HuH-7 (cell line): ENCODE data around the gene PCNP.
"Not testable (repeated sequence)": the region's sequence is repeated elsewhere in the genome, so short reads cannot be mapped to it uniquely, and the experiment has no call there.

Experiments
- DNase-seq: peaks from one replicate; pipeline ENCODE4 v3.0.0; 2011; ENCODE audit warnings: low spot score

PCNP gene

DNA sequence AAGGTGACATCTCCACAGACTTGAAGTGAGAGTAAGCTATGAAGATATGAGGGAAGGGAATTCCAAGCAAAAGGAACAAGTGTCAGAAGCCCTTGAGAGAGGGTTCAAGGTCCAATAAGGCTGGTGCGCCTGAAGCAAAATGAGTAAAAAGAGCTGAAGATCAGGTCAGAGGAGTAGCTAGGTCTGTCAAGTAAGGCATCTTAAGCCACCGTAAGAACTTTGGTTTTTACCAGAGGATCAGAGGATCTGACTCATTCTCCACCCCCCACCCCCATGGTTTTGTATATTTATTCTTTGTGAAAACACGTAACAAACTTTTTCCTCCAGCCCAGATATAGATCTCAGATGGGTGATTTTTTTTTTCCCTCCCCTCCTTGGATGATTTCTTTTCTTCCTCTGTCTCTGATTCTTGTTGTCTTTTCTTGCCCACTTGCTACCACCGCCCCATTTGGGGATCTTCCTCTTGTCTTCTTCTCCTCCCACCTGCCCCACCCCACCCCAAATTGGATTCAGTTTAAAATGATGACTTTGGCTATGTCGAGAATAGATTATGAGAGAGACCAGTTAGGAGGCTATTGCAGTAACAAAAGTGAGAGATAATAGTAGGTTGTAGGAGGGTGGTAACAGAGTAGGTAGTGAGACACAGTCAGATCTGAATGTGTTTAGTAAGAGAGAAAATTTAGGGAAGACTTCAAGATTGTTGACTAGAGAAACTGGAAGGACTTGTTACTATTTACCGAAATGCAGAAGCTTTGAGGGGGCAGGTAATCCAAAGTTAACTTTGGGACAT, 6.3 kb upstream of the PCNP start:
- DNase-seq: no peak

DNA sequence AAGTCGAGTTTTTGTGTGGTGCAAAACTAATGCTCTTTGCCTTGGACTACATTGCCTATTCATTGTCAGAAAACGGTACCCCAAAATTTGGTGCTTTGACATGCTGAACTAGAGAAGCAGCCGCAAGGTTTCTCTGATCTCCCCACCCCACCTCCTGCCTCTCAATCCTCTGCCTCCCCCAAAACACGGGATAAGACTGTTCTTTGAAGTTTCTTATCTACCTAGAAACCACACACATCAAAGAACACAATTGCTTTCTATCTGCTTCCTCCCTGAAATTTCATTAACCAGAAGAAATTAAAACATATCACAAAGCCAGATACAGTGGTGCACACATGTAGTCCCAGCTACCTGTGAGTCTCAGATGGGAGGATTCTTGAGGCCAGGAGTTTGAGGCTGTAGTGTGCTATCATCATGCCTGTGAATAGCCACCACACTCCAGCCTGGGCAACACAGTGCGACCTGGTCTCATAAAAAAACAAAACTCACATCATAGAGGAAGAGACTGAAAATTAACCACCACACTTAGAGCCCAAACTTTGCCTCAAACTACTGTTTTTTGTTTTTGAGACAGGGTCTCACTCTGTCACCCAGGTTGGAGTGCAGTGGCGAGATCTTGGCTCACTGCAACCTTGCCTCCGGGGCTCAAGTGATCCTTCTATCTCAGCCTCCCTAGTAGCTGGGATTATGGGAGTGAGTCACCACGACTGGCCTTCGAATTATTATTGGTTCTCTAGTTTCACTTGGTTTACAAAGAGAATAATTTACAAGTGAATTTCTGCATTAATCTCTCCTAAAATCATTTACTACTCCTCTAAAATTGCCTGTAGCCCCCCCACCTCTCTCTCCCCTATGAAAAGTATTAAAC, 2.7 kb upstream of the PCNP start:
- DNase-seq: no peak

DNA sequence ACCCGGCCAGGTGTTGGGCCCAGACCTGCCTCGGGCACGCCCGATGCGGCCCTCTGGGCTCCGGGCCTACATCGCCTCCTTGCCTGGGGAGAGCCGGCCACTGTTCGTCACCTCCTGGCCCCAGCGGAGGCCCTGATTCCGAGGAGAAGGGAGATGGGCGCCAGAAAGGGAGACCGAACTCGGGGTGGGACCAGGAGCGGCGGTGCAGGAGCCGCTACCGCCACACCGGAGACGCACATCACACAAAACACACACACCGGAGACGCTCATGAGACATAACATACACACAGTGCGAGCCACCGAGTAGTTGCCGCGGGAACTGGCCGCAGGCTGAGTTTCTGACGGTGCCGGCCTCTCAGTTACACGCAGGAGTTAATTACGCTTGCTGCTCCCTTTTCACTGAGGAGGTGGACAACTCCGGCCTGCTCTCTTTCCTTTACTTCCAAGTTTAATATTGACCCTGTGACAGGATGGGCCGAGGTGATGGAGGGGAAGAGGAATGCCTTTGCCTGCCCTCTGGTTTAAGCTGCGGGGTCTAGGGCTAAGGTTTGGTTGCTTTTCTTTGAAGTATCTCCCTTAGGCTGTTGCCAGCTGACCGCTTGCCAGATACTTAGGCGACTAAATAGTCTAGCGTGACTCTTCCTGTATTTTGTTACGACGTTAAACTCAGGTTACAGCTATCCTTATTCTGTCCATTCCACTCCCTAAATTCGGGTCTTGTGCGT, 570 bp downstream of the PCNP start:
- peak; percentile 55 for DNase-seq

DNA sequence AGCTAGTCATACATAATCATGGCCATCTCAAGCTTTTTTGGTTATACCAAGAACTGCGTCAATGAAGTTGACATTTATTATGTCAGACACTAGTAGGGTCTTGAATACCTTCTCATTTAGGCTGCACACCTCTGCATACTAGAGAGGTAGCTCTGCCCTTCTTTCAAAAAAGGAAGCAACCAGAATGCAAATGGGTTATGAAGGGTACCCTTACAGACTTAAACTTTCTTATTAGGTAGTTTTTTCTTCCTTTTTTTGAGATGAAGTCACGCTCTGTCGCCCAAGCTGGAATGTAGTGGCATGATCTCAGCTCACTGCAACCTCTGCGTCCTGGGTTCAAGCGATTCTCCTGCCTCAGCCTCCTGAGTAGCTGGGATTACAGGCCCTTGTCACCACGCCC, 3.3 kb downstream of the PCNP start:
- DNase-seq: no peak

DNA sequence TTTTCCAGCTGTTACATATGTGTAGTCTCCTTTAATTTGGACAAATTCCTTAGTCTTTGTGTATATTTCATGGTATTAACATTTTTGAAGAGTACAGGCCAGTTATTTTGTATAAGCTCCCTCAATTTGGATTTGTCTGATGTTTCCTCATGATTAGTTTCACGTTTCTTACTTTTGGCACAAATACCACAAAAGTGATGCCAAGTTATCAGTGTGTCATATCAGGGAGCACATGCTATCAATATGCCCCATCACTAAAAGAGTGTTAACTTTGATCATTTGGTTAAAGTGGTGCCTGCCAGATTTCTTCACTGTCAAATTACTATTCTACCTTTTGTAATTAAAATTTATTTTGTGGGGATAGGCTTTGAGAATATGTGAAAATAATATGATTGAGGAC, 14.6 kb downstream of the PCNP start:
- no peak for DNase-seq

DNA sequence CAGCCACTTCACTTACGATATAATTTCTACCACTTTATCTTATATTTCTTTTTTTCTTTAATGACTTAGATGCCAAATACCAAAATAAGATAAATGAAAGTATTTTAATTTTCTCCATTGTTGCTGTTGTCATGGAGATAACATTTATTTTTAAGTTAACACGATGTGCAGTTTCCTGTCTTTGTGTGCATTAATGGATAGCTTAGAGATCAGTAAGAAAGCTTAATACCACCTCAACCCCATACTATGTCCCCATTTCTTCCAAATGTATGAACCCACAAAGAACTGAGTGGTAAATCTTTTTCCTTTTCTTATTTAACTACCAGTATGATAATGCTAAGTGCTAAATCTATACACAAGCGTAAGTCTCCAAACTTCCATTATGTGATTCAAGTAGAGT, 17.1 kb downstream of the PCNP start:
- DNase-seq: no peak

DNA sequence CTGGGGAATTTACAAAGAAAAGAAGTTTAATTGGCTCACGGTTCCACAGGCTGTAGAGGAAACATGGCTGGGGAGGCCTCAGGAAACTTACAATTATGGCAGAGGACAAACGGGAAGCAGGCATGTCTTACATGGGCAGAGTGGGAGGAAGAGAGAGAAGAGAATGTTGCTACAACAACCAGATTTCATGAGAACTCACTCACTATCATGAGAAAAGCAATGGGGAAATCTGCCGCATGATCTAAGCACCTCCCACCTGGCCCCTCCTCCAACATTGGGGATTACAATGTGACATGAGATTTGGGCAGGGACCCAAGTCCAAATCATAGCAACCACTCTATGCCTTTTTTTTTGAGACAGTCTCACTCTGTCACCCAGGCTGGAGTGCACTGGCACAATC, 28.8 kb downstream of the PCNP start:
- DNase-seq: no peak

DNA sequence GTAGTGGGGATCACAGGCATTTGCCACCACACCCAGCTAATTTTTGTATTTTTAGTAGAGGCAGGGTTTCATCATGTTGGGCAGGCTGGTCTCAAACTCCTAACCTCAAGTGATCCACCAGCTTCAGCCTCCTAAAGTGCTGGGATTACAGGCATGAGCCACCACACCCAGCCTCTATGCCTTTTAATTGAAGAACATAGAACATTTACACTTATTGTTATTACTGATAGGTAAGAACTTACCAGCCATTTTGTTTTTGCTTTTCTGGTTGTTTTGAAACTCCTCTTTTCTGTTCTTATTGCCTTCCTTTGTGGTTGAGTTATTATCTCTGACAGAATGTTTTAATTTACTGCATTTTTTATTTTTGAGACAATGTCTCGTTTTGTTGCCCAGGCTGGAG, 29.2 kb downstream of the PCNP start:
- DNase-seq: no peak

DNA sequence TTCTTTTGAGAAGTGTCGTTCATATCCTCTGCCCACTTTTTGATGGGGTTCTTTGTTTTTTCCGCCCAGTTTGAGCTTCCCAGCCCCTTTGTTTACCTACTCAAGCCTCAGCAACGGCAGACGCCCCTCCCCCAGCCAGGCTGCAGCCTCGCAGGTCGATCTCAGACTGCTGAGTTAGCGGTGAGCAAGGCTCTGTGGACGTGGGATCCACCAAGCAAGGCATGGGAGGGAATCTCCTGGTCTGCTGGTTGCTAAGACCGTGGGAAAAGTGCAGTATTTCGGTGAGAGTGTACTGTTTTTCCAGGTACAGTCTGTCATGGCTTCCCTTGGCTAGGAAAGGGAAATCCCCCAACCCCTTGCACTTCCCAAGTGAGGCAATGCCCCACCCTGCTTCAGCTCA, 31.4 kb downstream of the PCNP start:
- not testable (repeated sequence) for DNase-seq

DNA sequence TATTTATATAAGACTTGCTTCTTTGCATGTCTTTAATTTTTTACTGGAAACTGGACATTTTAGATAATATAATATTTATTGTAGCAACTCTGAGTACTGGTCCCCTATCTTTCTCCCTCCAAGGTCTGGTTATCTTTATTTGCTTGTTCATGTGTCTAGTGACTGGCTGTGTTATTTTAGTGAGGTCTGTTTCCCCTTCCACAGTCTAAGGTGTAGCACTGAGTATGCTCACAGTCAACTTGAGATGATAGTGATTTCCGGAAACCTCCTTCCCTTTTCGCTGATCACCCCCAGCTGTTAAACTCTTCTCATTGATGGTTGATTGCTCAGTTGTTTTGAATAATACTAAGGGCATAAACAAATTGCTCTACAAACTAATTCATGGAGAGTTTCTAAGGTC, 37.0 kb downstream of the PCNP start:
- DNase-seq: no peak

DNA sequence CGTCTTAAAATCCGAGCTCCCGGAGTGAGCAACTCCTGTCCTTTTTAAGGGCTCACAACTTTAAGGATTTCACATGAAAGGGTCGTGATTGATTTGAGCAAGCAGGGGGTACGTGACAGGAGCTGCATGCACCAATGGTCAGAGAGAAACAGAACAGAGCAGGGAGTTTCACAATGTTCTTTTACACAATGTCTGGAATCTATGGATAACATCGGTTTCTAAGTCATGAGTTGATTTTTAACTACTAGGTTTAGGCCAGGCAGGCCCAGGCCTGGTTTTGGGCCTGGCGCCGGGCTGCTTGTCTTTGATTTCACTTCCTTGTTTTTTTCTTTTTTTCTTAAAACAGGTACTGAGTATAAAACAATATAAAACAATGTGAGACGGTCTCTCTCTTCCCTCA, 39.0 kb downstream of the PCNP start:
- DNase-seq: not testable (repeated sequence)

DNA sequence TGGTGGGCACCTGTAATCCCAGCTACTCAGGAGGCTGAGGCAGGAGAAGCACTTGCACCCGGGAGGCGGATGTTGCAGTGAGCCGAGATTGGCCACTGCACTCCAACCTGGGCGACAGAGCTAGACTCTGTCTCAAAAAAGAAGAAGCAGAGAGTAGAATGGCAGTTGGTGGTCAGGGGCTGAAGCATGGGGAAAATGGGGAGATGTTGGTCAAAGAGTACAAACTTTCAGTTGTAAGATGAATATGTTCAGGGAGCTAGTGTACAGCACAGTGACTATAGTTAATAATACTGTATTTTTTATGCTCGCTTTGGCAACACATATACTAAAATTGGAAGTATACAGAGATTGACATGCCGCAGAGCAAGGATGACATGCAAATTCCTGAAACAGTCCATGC, 41.5 kb downstream of the PCNP start:
- no peak for DNase-seq

DNA sequence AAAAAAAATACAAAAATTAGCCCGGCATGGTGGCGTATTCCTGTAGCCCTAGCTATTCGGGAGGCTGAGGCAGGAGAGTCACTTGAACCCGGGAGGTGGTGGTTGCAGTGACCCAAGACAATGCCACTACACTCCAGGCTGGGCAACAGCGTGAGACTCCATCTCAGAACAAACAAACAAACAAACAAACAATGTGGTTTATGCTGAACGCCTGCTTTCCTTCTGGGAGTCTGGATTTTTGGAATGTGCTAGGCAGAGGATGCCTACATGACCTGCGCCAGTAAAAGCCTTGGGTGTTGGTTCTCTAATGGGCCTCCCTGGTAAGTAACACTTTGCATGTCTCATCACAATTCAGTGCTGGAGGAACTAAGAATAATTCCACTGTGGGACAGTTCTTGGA, 43.5 kb downstream of the PCNP start:
- DNase-seq: no peak

DNA sequence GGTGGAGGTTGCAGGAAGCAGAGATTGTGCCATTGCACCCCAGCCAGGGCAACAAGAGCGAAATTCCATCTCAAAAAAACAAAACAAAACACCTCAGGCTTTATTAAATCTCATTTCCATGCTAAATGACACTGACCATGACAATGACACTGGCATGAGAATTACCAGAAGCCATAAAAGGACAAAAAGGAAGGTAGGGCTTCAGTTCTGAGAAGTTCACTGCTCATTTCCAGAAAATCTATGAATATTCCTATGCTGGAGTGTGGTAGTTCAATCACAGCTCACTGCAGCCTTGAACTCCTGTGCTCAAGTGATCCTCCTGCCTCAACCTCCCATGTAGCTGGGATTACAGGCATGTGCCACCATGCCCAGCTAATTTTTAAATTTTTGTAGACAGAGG, 44.7 kb downstream of the PCNP start:
- no peak for DNase-seq

DNA sequence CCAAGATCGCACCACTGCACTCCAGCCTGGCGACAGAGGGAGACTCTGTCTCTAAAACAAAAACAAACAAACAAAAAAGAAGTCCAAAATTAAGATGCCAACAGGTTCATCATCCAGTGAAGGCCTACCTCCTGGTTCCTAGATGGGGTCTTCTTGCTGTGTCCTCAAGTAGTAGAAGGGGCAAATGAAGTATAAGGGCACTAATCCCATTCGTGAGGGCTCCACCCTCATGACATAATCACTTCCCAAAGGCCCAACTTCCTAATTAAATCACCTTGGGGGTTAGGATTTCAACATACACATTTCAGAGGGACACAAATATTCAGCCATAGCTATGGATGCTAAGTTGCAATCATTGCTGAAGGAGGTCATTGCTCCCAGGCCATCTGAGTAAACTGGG, 45.8 kb downstream of the PCNP start:
- DNase-seq: no peak

DNA sequence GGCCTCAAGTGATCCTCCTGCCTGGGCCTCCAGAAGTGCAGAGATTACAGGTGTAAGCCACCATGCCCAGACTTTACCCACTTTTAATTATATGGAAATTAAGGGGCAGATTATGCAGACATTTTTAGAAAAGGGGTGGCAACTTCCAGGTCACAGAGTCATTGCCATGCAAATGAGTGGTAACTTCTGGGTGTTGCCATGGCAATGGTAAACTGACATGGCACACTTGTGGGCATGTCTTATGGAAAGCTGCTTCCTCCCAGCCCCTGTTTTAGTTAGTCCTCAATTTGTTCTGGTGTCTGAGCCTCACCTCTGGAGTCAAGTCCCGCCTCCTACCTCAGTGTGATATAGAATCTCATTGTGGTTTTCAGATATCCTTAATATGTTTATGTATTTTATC, 49.7 kb downstream of the PCNP start:
- no peak for DNase-seq

DNA sequence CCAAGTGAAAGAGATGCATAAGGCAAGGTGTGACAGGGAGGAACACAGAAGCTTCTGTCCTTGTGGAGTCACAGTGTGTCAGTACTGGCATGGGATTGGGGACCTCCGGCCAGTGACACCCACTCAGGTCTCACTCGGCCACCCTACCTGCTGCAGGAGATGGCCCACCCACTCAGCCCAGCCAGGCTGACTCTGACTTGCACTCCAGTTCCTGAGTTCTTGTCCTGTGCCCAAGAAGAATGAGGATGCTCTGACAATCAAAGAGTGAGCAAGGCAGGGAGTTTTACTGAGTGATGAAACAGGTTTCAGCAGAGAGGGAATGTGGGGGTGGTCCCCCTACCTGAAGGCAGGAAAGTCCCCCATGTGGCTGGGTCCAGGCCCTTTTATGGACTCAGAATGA, 50.9 kb downstream of the PCNP start:
- no peak for DNase-seq

DNA sequence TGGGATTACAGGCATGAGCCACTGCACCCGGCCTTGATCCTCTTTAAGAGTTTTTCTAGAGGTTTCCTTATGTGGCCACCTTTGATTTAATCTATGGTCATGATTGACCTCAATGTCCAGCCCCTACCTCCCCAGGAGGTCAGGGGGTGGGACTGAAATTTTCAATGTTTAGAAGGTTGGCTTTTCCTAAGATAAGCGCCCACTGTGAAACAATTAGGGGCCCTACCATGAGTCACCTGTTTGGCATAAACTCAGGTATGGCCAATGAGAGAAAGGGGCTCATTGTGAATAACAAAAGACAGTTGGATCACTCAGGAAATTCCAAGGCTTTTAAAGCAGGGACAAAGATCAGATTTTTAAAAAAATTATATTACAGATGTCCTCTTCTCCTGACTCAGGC, 51.9 kb downstream of the PCNP start:
- DNase-seq: no peak

DNA sequence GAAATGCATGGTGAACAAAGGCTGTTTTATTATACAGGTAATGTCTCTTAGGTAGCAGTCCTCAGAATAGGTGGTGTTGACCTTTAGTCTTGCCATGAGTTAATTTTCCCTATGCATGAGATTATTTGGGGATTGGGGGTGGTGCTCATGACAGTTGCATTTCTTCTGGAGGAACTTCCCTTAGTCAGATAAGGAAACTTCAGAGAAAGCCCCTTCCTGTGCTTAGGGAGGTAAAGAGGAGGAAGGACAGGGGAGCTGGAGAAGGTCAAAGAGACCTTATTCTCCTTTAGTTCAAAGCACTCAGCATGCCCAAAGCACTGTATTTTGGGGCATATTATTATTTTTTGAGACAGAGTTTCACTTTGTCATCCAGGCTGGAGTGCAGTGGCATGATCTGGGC, 55.2 kb downstream of the PCNP start:
- DNase-seq: no peak

DNA sequence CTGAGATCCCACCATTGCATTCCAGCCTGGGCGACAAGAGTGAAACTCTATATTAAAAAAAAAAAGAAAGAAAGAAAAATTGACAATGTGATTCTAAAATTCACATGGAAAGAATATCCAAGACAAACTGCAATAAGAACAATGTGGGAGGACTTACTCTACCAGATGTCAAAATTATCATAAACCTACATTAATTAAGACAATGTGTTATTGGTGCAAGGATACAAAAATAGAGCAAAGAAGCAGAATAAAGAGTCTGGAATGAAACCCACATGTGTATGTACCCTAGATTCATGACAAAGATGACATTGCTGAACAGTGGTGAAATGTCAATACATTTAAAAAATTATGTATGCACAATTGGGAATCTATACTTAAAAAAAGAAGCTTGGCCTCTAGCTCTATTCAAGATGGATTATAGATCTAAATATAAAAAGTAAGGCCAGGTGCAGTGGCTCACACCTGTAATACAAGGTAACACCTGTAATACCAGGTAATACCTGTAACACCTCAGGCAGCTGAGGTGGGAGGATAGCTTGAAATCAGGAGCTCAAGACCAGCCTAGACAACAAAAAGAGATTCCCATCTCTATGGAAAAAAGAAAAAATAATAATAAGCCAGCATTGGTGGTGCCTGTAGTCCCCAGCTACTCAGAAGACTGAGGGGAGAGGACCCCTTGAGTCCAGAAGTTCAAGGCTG, 57.3 kb downstream of the PCNP start:
- DNase-seq: no peak

DNA sequence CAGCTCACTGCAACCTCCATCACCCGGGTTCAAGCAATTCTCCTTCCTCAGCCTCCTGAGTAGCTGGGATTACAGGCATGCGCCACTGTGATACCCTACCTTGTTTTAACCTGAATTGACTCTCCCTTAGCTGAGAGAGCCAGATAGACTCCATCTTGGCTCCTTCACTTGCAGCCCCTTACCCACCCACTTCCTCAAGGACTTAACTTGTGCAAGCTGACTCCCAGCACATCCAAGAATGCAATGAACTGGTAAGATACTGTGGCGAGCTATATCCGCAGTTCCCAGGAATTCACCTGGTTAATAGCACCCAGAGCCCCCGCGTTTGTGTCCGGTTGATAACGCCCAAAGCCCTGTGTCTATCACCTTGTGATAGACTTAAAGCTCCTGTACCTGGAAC, 58.0 kb downstream of the PCNP start:
- not testable (repeated sequence) for DNase-seq

DNA sequence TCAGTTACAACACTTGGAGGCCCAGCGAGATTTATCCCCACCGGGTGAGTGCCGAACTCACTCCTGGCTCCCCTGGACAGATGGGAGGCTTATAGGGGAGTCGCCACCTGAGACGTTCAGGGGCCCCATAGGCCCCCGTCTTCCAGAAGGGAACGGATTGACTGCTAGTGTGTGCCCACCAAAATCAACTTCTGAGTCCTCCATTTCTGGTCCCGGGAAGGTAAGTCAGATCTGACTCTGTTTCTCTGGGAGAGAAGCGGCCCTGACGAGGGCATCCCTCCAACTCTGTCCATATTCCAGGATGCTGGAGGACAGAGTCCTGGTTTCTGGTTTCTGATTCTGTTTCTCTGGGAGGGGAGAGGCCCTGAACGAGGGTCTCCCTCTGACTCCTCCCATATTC, 58.6 kb downstream of the PCNP start:
- DNase-seq: no peak
